ENCODE results near the gene PIM2. TPM values are rescaled to one million over a fixed set of nuclear protein-coding genes. Genes with fewer than 3 reads are reported as not detected.
A peak's percentile ranks its signal among the peaks of the same experiment; 100 is the strongest.
"Not testable (repeated sequence)": the region's sequence is repeated elsewhere in the genome, so short reads cannot be mapped to it uniquely, and the experiment has no call there.

PIM2 gene
- total RNA-seq, 1 donor from 2014 or later = 4.2 TPM

DNA sequence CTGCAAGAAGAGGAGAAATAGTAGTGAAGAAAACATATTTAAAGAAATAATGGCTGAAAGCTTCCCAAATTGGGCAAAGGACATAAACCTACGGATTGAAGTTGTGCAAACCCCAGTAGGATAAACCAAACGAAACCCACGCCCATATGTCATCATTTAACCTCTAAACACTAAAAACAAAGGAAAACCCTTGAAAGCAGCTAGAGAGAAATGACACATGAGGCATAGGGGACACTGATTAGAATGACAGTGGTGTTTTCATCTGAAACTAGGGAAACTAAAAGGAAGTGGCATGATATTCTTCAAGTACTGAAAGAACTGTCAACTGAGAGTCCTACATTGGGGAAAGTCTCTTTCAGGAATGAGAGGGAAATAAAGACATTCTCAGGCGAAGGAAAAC, 41.9 kb downstream of the PIM2 start:
- DNase-seq (ENCODE audit: low read depth in 2 of 2) = not testable (repeated sequence)

DNA sequence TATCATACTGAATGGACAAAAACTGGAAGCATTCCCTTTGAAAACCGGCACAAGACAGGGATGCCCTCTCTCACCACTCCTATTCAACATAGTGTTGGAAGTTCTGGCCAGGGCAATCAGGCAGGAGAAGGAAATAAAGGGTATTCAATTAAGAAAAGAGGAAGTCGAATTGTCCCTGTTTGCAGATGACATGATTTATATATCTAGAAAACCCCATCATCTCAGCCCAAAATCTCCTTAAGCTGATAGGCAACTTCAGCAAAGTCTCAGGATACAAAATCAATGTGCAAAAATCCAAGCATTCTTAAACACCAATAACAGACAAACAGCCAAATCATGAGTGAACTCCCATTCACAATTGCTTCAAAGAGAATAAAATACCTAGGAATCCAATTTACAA, 46.8 kb downstream of the PIM2 start:
- not testable (repeated sequence) for DNase-seq (ENCODE audit: low read depth in 2 of 2)

DNA sequence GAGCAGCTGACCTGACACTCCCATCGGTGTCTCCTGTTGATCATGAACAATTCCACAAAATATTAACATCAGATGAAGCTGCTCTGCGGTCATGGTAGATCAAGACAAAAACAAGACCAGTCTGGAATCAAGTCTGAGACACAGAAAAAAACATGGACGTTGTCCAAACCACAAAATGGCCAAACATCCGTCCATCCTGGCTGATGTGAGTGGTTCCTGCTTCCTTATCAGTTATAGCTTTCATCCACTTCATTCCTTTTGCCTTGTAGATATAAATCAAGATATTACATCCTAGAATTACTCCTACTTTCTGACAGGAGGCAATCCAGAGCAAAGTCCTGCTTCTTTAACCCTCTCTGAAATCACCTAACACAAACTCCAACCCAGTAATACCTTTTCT, 54.6 kb downstream of the PIM2 start:
- peak in 1 of 2 donors; percentile 31 for DNase-seq (ENCODE audit: low read depth in 2 of 2)

Other genes with a start within 250 kb of the PIM2 start
- under 0.01 and 0.22 TPM in 2 replicates for gene WAS, start 235.2 kb downstream of the PIM2 start, total RNA-seq
- gene SUV39H1, start 222.3 kb downstream of the PIM2 start, total RNA-seq = 2.6 and 3.7 TPM in 2 replicates
- not detected in 2 replicates for gene GLOD5, start 157.3 kb downstream of the PIM2 start, total RNA-seq
- not detected in 2 replicates for gene GATA1, start 132.4 kb downstream of the PIM2 start, total RNA-seq
- gene HDAC6, start 117.0 kb downstream of the PIM2 start, total RNA-seq = 18.3 and 29.2 TPM in 2 replicates
- gene ERAS, start 92.5 kb downstream of the PIM2 start, total RNA-seq = not detected in 2 replicates
- under 0.01 and 0.20 TPM in 2 replicates for gene PCSK1N, start 83.4 kb downstream of the PIM2 start, total RNA-seq
- gene TIMM17B, start 21.3 kb downstream of the PIM2 start, total RNA-seq = 17.0 and 21.2 TPM in 2 replicates
- gene PQBP1, start 21.1 kb downstream of the PIM2 start, total RNA-seq = 64.1 and 71.0 TPM in 2 replicates
- 7.8 and 12.9 TPM in 2 replicates for gene SLC35A2, start 7.4 kb downstream of the PIM2 start, total RNA-seq
- gene OTUD5, start 38.6 kb upstream of the PIM2 start, total RNA-seq = 19.4 and 23.8 TPM in 2 replicates
- 0.20 and 0.22 TPM in 2 replicates for gene KCND1, start 52.8 kb upstream of the PIM2 start, total RNA-seq
- gene GRIPAP1, start 83.2 kb upstream of the PIM2 start, total RNA-seq = 12.4 and 19.6 TPM in 2 replicates
- 8.3 TPM in 2 replicates for gene TFE3, start 124.3 kb upstream of the PIM2 start, total RNA-seq
- gene CCDC120, start 140.0 kb upstream of the PIM2 start, total RNA-seq = 0.44 and 0.79 TPM in 2 replicates
- 3.5 and 4.2 TPM in 2 replicates for gene PRAF2, start 155.0 kb upstream of the PIM2 start, total RNA-seq
- 14.6 and 15.9 TPM in 2 replicates for gene WDR45, start 160.9 kb upstream of the PIM2 start, total RNA-seq
- 16.3 and 16.6 TPM in 2 replicates for gene GPKOW, start 204.7 kb upstream of the PIM2 start, total RNA-seq
- 0.60 and 0.65 TPM in 2 replicates for gene MAGIX, start 243.7 kb upstream of the PIM2 start, total RNA-seq